OCI-LY3 (cell line): ENCODE measurements around the gene OGFOD1.

Source experiments
- H2AFZ ChIP-seq: fragments of 200-600, 300-600 bp; shearing (Covaris generic); 2 replicates; pipeline ENCODE4 v1.6.0; 2014; ENCODE audit warnings: antibody characterized with exemption, low read depth, low read length
- H3K27ac ChIP-seq: fragments of 200-600, 300-600 bp; sonication (generic); 2 replicates; pipeline ENCODE4 v1.5.1; 2014; ENCODE audit warnings: mild to moderate bottlenecking, low read length, moderate library complexity, mixed read lengths
- H3K27me3 ChIP-seq: fragments of 200-600, 300-600 bp; sonication (generic); 2 replicates; pipeline ENCODE4 v1.6.1; 2014; ENCODE audit warnings: low read depth, low read length, mixed read lengths
- H3K36me3 ChIP-seq: fragments of 200-600, 300-600 bp; sonication (generic); replicated peaks from 2 replicates; pipeline ENCODE3; 2014; ENCODE audit warnings: low read depth, low read length, mixed read lengths
- H3K4me1 ChIP-seq: fragments of 300-600, 200-600 bp; sonication (generic); 2 replicates; pipeline ENCODE4 v1.6.1; 2014; ENCODE audit warnings: low read length, mixed read lengths
- H3K4me2 ChIP-seq: fragments of 200-600, 300-600 bp; sonication (generic); 2 replicates; pipeline ENCODE4 v1.6.1; 2014; ENCODE audit warnings: low read length, mixed read lengths
- H3K4me3 ChIP-seq: fragments of 300-600, 200-600 bp; sonication (generic); 2 replicates; pipeline ENCODE4 v1.5.1; 2014; ENCODE audit warnings: antibody characterized with exemption, mild to moderate bottlenecking, low read length, moderate library complexity
- H3K79me2 ChIP-seq: fragments of 300-600, 200-600 bp; shearing (Covaris generic); 2 replicates; pipeline ENCODE4 v1.6.1; 2014; ENCODE audit warnings: mild to moderate bottlenecking, low read length, mixed read lengths
- H3K9ac ChIP-seq: fragments of 300-600, 200-600 bp; shearing (Covaris generic); 2 replicates; pipeline ENCODE4 v1.6.0; 2014; ENCODE audit warnings: mild to moderate bottlenecking, low read length, moderate library complexity
- H3K9me3 ChIP-seq: fragments of 200-600, 300-600 bp; shearing (Covaris generic); 2 replicates; pipeline ENCODE4 v1.6.1; 2014; ENCODE audit warnings: low read length, mixed read lengths; ENCODE audit not compliant: insufficient read depth
- H4K20me1 ChIP-seq: fragments of 200-600, 300-600 bp; sonication (generic); 2 replicates; pipeline ENCODE4 v1.6.1; 2016; ENCODE audit warnings: low read length, mixed read lengths; ENCODE audit not compliant: insufficient read depth
- CTCF ChIP-seq: fragments of 200-600, 300-600 bp; sonication (generic); IDR thresholded peaks from 2 replicates; pipeline ENCODE4 v1.5.1; 2014; ENCODE audit warnings: antibody characterized with exemption, low read length, low read depth
- EZH2phosphoT487 ChIP-seq: fragments of 200-600 bp; shearing (Covaris generic); IDR thresholded peaks from 2 replicates; pipeline ENCODE4 v1.6.1; 2018; ENCODE audit warnings: antibody characterized with exemption, mixed run types, low read depth

Gene OGFOD1

GRCh38 chr16:56414366-56414765 is 37.0 kb upstream of the OGFOD1 start:
- H3K27ac ChIP-seq: no peak overlapping the region
- H3K9ac ChIP-seq: no peak overlapping the region
- H3K27me3 ChIP-seq: no peaks in the 10 kb centered on the region
- TF ChIP-seq EZH2phosphoT487: no peak
- peaks cover 64% of the 10 kb centered on the region for H4K20me1 ChIP-seq
- H3K4me2 ChIP-seq: no peak overlapping the region
- H3K4me1 ChIP-seq: peaks cover 5% of the 10 kb centered on the region
- H2AFZ ChIP-seq: no peak overlapping the region
- H3K36me3 ChIP-seq: peaks cover 25% of the 10 kb centered on the region
- peaks cover 81% of the 10 kb centered on the region for H3K79me2 ChIP-seq
- H3K4me3 ChIP-seq: no peak overlapping the region
- H3K9me3 ChIP-seq: no peaks in the 10 kb centered on the region

- Histone ChIP-seq H3K79me2 (peaks cover 96% of the 10 kb centered on the region), H3K4me1 (peaks cover 17% of the 10 kb centered on the region), H2AFZ (no peak overlapping the region), H4K20me1 (peaks cover 77% of the 10 kb centered on the region), H3K9ac (no peak overlapping the region), H3K27me3 (no peaks in the 10 kb centered on the region), H3K27ac (no peak overlapping the region), H3K9me3 (no peaks in the 10 kb centered on the region), H3K36me3 (peaks cover 23% of the 10 kb centered on the region), H3K4me2 (peak overlapping the region; percentile 6; the same call in 1 of the 2 replicates), H3K4me3 (no peak overlapping the region)
- TF ChIP-seq EZH2phosphoT487 (no peak), CTCF (no peak)
Measured at GRCh38 chr16:56415875-56416274, 35.5 kb upstream of the OGFOD1 start.

GRCh38 chr16:56417138-56417537 is 34.2 kb upstream of the OGFOD1 start:
- H3K4me3 ChIP-seq: no peak overlapping the region
- H3K9me3 ChIP-seq: no peaks in the 10 kb centered on the region
- no peaks in the 10 kb centered on the region for H3K27me3 ChIP-seq
- peaks cover 77% of the 10 kb centered on the region for H4K20me1 ChIP-seq
- TF ChIP-seq CTCF (no peak), EZH2phosphoT487 (no peak)
- no peak overlapping the region for H2AFZ ChIP-seq
- H3K27ac ChIP-seq: no peak overlapping the region
- H3K9ac ChIP-seq: no peak overlapping the region
- no peak overlapping the region for H3K4me2 ChIP-seq
- peaks cover 13% of the 10 kb centered on the region for H3K36me3 ChIP-seq
- peaks cover 99% of the 10 kb centered on the region for H3K79me2 ChIP-seq
- H3K4me1 ChIP-seq: peaks cover 30% of the 10 kb centered on the region

- Histone ChIP-seq H3K4me1 (peaks cover 44% of the 10 kb centered on the region), H4K20me1 (peaks cover 69% of the 10 kb centered on the region), H3K9ac (no peak overlapping the region), H3K9me3 (no peaks in the 10 kb centered on the region), H3K4me3 (no peak overlapping the region), H3K27me3 (no peaks in the 10 kb centered on the region), H3K27ac (peak overlapping the region; percentile 87; the same call in 1 of the 2 replicates), H2AFZ (no peak overlapping the region), H3K79me2 (peaks cover 100% of the 10 kb centered on the region), H3K4me2 (peak overlapping the region; percentile 86), H3K36me3 (peaks cover 6% of the 10 kb centered on the region)
- TF ChIP-seq EZH2phosphoT487 (no peak), CTCF (no peak)
Measured at GRCh38 chr16:56419740-56420548, 31.4 kb upstream of the OGFOD1 start.
